PC-3 (cell line): ENCODE data around the gene ZNF462.

Source experiments
- CTCF ChIP-seq: fragments of 300-600 bp; sonication (generic); conservative IDR thresholded peaks from 2 replicates; pipeline ENCODE4 v1.5.1; 2017; ENCODE audit warnings: antibody characterized with exemption, low read depth, mild to moderate bottlenecking, low read length
- EZH2 ChIP-seq: fragments of 300-600 bp; sonication (generic); IDR thresholded peaks from one replicate; pipeline ENCODE4 v1.6.1; 2017; ENCODE audit warnings: antibody characterized with exemption, mild to moderate bottlenecking, low read length; ENCODE audit not compliant: unreplicated experiment

- no peak for TF ChIP-seq EZH2
- TF ChIP-seq CTCF, result no peak
Measured at GRCh38 chr9:106980551-106981101, 117.7 kb downstream of the ZNF462 start.
